Kidney (tissue), 14 donors: ENCODE measurements around the gene CLEC16A. TPM values are rescaled to one million over a fixed set of nuclear protein-coding genes. Genes with fewer than 3 reads are reported as not detected.

Experiments used
- DNase-seq, 5 donors: peaks; one replicate each; pipeline ENCODE4 v3.0.0-alpha.2; 2013 to 2020
- FAIRE-seq: peaks from 2 replicates; lab custom pipeline; 2012; peaks lifted over from hg19 to GRCh38; lab: Jason Lieb, UNC
- H3K27ac ChIP-seq, 2 donors: one replicate each; pipeline ENCODE4 v1.7.0; 2013; ENCODE audit warnings: low read depth in 2 of 2, low read length in 2 of 2, inconsistent platforms in 1 of 2
- H3K27me3 ChIP-seq: one replicate; pipeline ENCODE4 v1.7.1; 2013; ENCODE audit warnings: low read length, inconsistent platforms; ENCODE audit not compliant: control insufficient read depth, insufficient read depth
- H3K36me3 ChIP-seq, 3 donors: one replicate each; pipeline versions ENCODE4 v1.7.0 to v1.7.1; 2013; ENCODE audit warnings: low read length in 3 of 3, control low read depth in 1 of 3, inconsistent platforms in 1 of 3; ENCODE audit not compliant: insufficient read depth in 3 of 3, control insufficient read depth in 2 of 3
- H3K4me1 ChIP-seq, 3 donors: one replicate each; pipeline versions ENCODE4 v1.7.0 to v1.7.1; 2013; ENCODE audit warnings: low read length in 3 of 3, inconsistent platforms in 1 of 3, low read depth in 1 of 3; ENCODE audit not compliant: control insufficient read depth in 2 of 3, insufficient read depth in 2 of 3
- H3K4me3 ChIP-seq, 3 donors: one replicate each; pipeline versions ENCODE4 v1.7.0 to v1.8.1; 2013; ENCODE audit warnings: low read length in 3 of 3, control low read depth in 1 of 3, inconsistent platforms in 1 of 3
- H3K9ac ChIP-seq, 3 donors: one replicate each; pipeline versions ENCODE4 v1.7.0 to v1.7.1; 2013; ENCODE audit warnings: low read length in 3 of 3, control low read depth in 1 of 3, inconsistent platforms in 1 of 3
- H3K9me3 ChIP-seq, 3 donors: one replicate each; pipeline versions ENCODE4 v1.7.0 to v1.7.1; 2013; ENCODE audit warnings: low read length in 3 of 3, control low read depth in 1 of 3, inconsistent platforms in 1 of 3; ENCODE audit not compliant: control insufficient read depth in 2 of 3, insufficient read depth in 1 of 3
- CTCF ChIP-seq: IDR thresholded peaks from 3 replicates; pipeline ENCODE4 v1.5.1; 2012; ENCODE audit warnings: mild to moderate bottlenecking, moderate library complexity, borderline replicate concordance; ENCODE audit not compliant: insufficient read depth; ENCODE audit errors: extremely low read depth
- intact Hi-C: fragments of 100-400 bp; cut with DNase I; formaldehyde crosslinking; loops from one replicate; pipeline ENCODE4 v1.11.1; 2022
- polyA plus RNA-seq: library from polyadenylated mRNA; stranded (reverse); fragments of 350-450 nt; fragmentation: Illumina TruSeq; extraction: RNeasy Lipid Tissue Mini Kit (QIAGEN cat#74804); gene quantifications from one replicate; pipeline ENCODE4 v1.2.3, GENCODE V29; 2014; ENCODE audit warnings: low read depth, low replicate concordance; ENCODE audit not compliant: insufficient read depth
- total RNA-seq: library from RNA; stranded (reverse); fragmentation: NEBNext Ultra II Directional; extraction: Animal tissue kit (Norgen Biotek cat#: 25700); gene quantifications from one replicate; pipeline ENCODE4 v1.2.1, GENCODE V29; 2021
- donor health status: control.
- donor health status: control.
- donor health status: control.
- donor health status: control.
- donor health status: control.
- donor health status: DM: yes; HTN: yes; CAD: no.
- donor health status: Normal renal cell carcinoma (clear cell type).

The CLEC16A gene
- total and polyA plus RNA-seq, 2 donors from 2014 or later, result 10.8 to 51.9 TPM

- H3K9ac ChIP-seq, result no peak overlapping the region
- H3K27ac ChIP-seq, result no peak overlapping the region
- H3K27me3 ChIP-seq, result no peaks in the 10 kb centered on the region
- H3K9me3 ChIP-seq, result no peaks in the 10 kb centered on the region
- DNase-seq (no peak), FAIRE-seq (no peak)
- intact Hi-C loops, result no loop called here
- peaks cover 2 to 12% (median 11%) of the 10 kb centered on the region in 3 donors for H3K36me3 ChIP-seq
- TF ChIP-seq CTCF, result no peak
- no peak overlapping the region for H3K4me3 ChIP-seq
- H3K4me1 ChIP-seq, result peaks cover 4 to 32% (median 21%) of the 10 kb centered on the region in 3 donors
Measured at GRCh38 chr16:11126399-11127054, 182.2 kb downstream of the CLEC16A start.

- no peak for FAIRE-seq
- H3K36me3 ChIP-seq, result peaks cover 2 to 12% (median 11%) of the 10 kb centered on the region in 3 donors
- H3K4me1 ChIP-seq, result peaks cover 8 to 36% (median 30%) of the 10 kb centered on the region in 3 donors
- no peak overlapping the region for H3K4me3 ChIP-seq
- peak overlapping the region in 1 of 2 donors; percentile 53 for H3K27ac ChIP-seq
- H3K9ac ChIP-seq, result peak overlapping the region in 1 of 3 donors; percentile 56
- no peaks in the 10 kb centered on the region for H3K9me3 ChIP-seq
- no peaks in the 10 kb centered on the region for H3K27me3 ChIP-seq
- DNase-seq, result no peak
- intact Hi-C loops, result no loop called here
- TF ChIP-seq CTCF, result no peak
Measured at GRCh38 chr16:11127610-11128195, 183.3 kb downstream of the CLEC16A start.

- no peak for TF ChIP-seq CTCF
- peak in 2 of 5 donors; percentile 62 to 82 for DNase-seq
- peak overlapping the region; percentile 53 to 54 for H3K27ac ChIP-seq
- intact Hi-C loops, result no loop called here
- peaks cover 12 to 42% (median 35%) of the 10 kb centered on the region in 3 donors for H3K4me1 ChIP-seq
- no peak overlapping the region for H3K4me3 ChIP-seq
- H3K9me3 ChIP-seq, result no peaks in the 10 kb centered on the region
- peak overlapping the region in 1 of 3 donors; percentile 56 for H3K9ac ChIP-seq
- peaks cover 2 to 11% (median 10%) of the 10 kb centered on the region in 3 donors for H3K36me3 ChIP-seq
- no peaks in the 10 kb centered on the region for H3K27me3 ChIP-seq
- FAIRE-seq, result no peak
Measured at GRCh38 chr16:11128211-11129141, 184.1 kb downstream of the CLEC16A start.
